GM12878 (cell line): ENCODE data around the gene RAB26. TPM values are rescaled to one million over a fixed set of nuclear protein-coding genes. Genes with fewer than 3 reads are reported as not detected.

Experiments
- BACH1 ChIP-seq: fragments of 450-650 bp; IDR thresholded peaks from 2 replicates; pipeline ENCODE4 v1.6.1; 2017; ENCODE audit warnings: mild to moderate bottlenecking, borderline replicate concordance
- BMI1 ChIP-seq: fragments of 450-650 bp; IDR thresholded peaks from 2 replicates; pipeline ENCODE4 v1.6.1; 2016; ENCODE audit warnings: mild to moderate bottlenecking, moderate library complexity, borderline replicate concordance
- CBX3 ChIP-seq: fragments of 200-600 bp; sonication (generic); IDR thresholded peaks from 2 replicates; pipeline ENCODE4 v1.6.1; 2016; ENCODE audit warnings: low read depth, borderline replicate concordance
- CBX5 ChIP-seq: sonication (generic); IDR thresholded peaks from 2 replicates; pipeline ENCODE4 v1.6.1; 2016; ENCODE audit warnings: low read depth, moderate library complexity, mild to moderate bottlenecking, inconsistent platforms
- CHD4 ChIP-seq: fragments of 200-600 bp; sonication (generic); IDR thresholded peaks from 2 replicates; pipeline ENCODE4 v1.6.1; 2016; ENCODE audit warnings: mild to moderate bottlenecking
- CREB1 ChIP-seq: IDR thresholded peaks from 2 replicates; pipeline ENCODE4 v1.6.1; 2012; ENCODE audit warnings: low read depth, mild to moderate bottlenecking, inconsistent platforms
- ELK1 ChIP-seq: IDR thresholded peaks from 2 replicates; pipeline ENCODE4 v1.6.1; 2012; ENCODE audit warnings: low read depth, low read length, improper control_type of control experiment
- LARP7 ChIP-seq: fragments of 450-650 bp; IDR thresholded peaks from 2 replicates; pipeline ENCODE4 v1.6.1; 2017; ENCODE audit warnings: mild to moderate bottlenecking
- MEF2B ChIP-seq: fragments of 450-650 bp; IDR thresholded peaks from 2 replicates; pipeline ENCODE4 v1.6.1; 2018; ENCODE audit warnings: mild to moderate bottlenecking, moderate library complexity; ENCODE audit not compliant: partially characterized antibody, poor library complexity, severe bottlenecking
- MTA3 ChIP-seq: IDR thresholded peaks from 2 replicates; pipeline ENCODE4 v1.6.1; 2012; ENCODE audit warnings: low read length, inconsistent platforms, borderline replicate concordance
- NFIC ChIP-seq: IDR thresholded peaks from 2 replicates; pipeline ENCODE4 v1.6.1; 2012; ENCODE audit warnings: low read depth, mild to moderate bottlenecking, inconsistent platforms, low read length, moderate library complexity
- PKNOX1 ChIP-seq: fragments of 450-650 bp; IDR thresholded peaks from 2 replicates; pipeline ENCODE4 v1.6.1; 2016; ENCODE audit warnings: mild to moderate bottlenecking
- PML ChIP-seq: IDR thresholded peaks from 2 replicates; pipeline ENCODE4 v1.6.1; 2012; ENCODE audit warnings: low read length, inconsistent platforms
- POLR2AphosphoS2 ChIP-seq: IDR thresholded peaks from 2 replicates; pipeline ENCODE4 v1.6.1; 2011; ENCODE audit warnings: low read depth, mild to moderate bottlenecking, low read length, improper control_type of control experiment, moderate library complexity
- PRDM15 ChIP-seq: fragments of 450-650 bp; formaldehyde crosslinking; IDR thresholded peaks from 2 replicates; pipeline ENCODE4 v1.4.0; 2020; ENCODE audit warnings: mild to moderate bottlenecking, moderate library complexity
- RBBP5 ChIP-seq: fragments of 200-600 bp; sonication (generic); conservative IDR thresholded peaks from 2 replicates; pipeline ENCODE4 v1.6.1; 2016
- RCOR1 ChIP-seq: conservative IDR thresholded peaks from 2 replicates; pipeline ENCODE4 v1.6.1; 2012; ENCODE audit warnings: low read depth, low read length, improper control_type of control experiment
- RUNX3 ChIP-seq: IDR thresholded peaks from 2 replicates; pipeline ENCODE4 v1.6.1; 2012; ENCODE audit warnings: low read length, inconsistent platforms
- USF1 ChIP-seq: IDR thresholded peaks from 2 replicates; pipeline ENCODE4 v1.6.1; 2011; ENCODE audit warnings: borderline replicate concordance, low read depth, mild to moderate bottlenecking, moderate library complexity, mixed read lengths, low read length; ENCODE audit not compliant: insufficient read depth; ENCODE audit errors: extremely low read length
- ZBTB11 ChIP-seq: fragments of 450-650 bp; formaldehyde crosslinking; IDR thresholded peaks from 2 replicates; pipeline ENCODE4 v1.5.0; 2022; ENCODE audit warnings: mild to moderate bottlenecking, missing genetic modification characterization
- polyA plus RNA-seq, 11 experiments: library from polyadenylated mRNA; depleted of rRNA in 4 of 11; unstranded in 6 of 11; stranded (reverse) in 5 of 11; fragments of >200 nt; fragmentation: Nextera tagmentation in 4 of 11; fragmentation: Illumina TruSeq in 1 of 11; extraction: Ambion mirVana in 4 of 11; extraction: Trizol in 1 of 11; gene quantifications; 1 replicate in 1 of 11; 2 replicates in 10 of 11; pipeline versions ENCODE4 v1.2.1 to v1.2.3, GENCODE V29; 2011 to 2016; ENCODE audit warnings: inconsistent platforms in 2 of 11, missing spikeins in 2 of 11, low read depth in 1 of 11
- total RNA-seq, 4 experiments: library from RNA; depleted of rRNA in 3 of 4; stranded (reverse); fragments of >200 nt in 3 of 4; fragmentation: Illumina TruSeq in 1 of 4; extraction: Trizol in 1 of 4; gene quantifications; 2 replicates each; pipeline versions ENCODE4 v1.2.1 to v1.2.3, GENCODE V29; 2013 to 2021

Gene RAB26
- total and polyA plus RNA-seq, 10 of the 15 experiments (the other 5 are each of a cell fraction or from before 2014, with no cell fraction given) = 0.13 to 4.5 (median 0.33) TPM; not detected in 1

- no peak for TF ChIP-seq MTA3
- TF ChIP-seq MEF2B = no peak
- TF ChIP-seq CREB1 = no peak
- TF ChIP-seq ELK1 = peak; percentile 95
- peak; percentile 99 for TF ChIP-seq PKNOX1
- no peak for TF ChIP-seq RUNX3
- TF ChIP-seq PRDM15 = 0 out of 2 replicates have a peak, but pooled peaks have one; percentile 49
- peak; percentile 40 for TF ChIP-seq LARP7
- no peak for TF ChIP-seq RCOR1
- TF ChIP-seq PML = no peak
- TF ChIP-seq CHD4 = no peak
- no peak for TF ChIP-seq CBX5
- no peak for TF ChIP-seq BMI1
- TF ChIP-seq POLR2AphosphoS2 = peak; percentile 99
- TF ChIP-seq USF1 = no peak
- TF ChIP-seq CBX3 = no peak
- peak; percentile 85 for TF ChIP-seq BACH1
- 0 out of 2 replicates have a peak, but pooled peaks have one; percentile 44 for TF ChIP-seq ZBTB11 (CRISPR knock-in tag)
- no peak for TF ChIP-seq RBBP5
- TF ChIP-seq NFIC = no peak
Observed at GRCh38 chr16:2155091-2155950, 6.9 kb downstream of the RAB26 start, which contains the start of gene TRAF7 (continued).
